Measurements from ENCODE around the gene PCMT1.
"Not testable (repeated sequence)": the region's sequence is repeated elsewhere in the genome, so short reads cannot be mapped to it uniquely, and the experiment has no call there.

The PCMT1 gene

GRCh38 chr6:149751239-149751638, 1.7 kb downstream of the PCMT1 start:
- DNase-seq: no peak

- DNase-seq: not testable (repeated sequence)
These were observed 2.4 kb downstream of the PCMT1 start for GRCh38 chr6:149751920-149752319.

- DNase-seq: no peak
These were observed 3.2 kb downstream of the PCMT1 start for GRCh38 chr6:149752600-149753373.

GRCh38 chr6:149753374-149753637, 3.8 kb downstream of the PCMT1 start:
- DNase-seq: not testable (repeated sequence)

- no peak for DNase-seq
These were observed 5.0 kb downstream of the PCMT1 start for GRCh38 chr6:149754548-149754947.

- DNase-seq: no peak
These were observed 6.0 kb downstream of the PCMT1 start for GRCh38 chr6:149755300-149756260.

- DNase-seq: no peak
These were observed 6.7 kb downstream of the PCMT1 start for GRCh38 chr6:149756261-149756636.

GRCh38 chr6:149761438-149761837, 11.9 kb downstream of the PCMT1 start:
- DNase-seq: no peak

GRCh38 chr6:149763866-149764265, 14.3 kb downstream of the PCMT1 start:
- DNase-seq: no peak

- DNase-seq: no peak
These were observed 16.7 kb downstream of the PCMT1 start for GRCh38 chr6:149766156-149766769.

- DNase-seq: no peak
These were observed 20.1 kb downstream of the PCMT1 start for GRCh38 chr6:149769676-149770075.

GRCh38 chr6:149771185-149771584, 21.6 kb downstream of the PCMT1 start:
- no peak for DNase-seq

- DNase-seq: no peak
These were observed 22.4 kb downstream of the PCMT1 start for GRCh38 chr6:149771925-149772324.

GRCh38 chr6:149777624-149778023, 28.1 kb downstream of the PCMT1 start:
- DNase-seq: no peak

- DNase-seq: no peak
These were observed 30.1 kb downstream of the PCMT1 start for GRCh38 chr6:149779644-149779963.

GRCh38 chr6:149781715-149782114, 32.2 kb downstream of the PCMT1 start:
- no peak for DNase-seq

- DNase-seq: no peak
These were observed 32.8 kb downstream of the PCMT1 start for GRCh38 chr6:149782337-149782736.

GRCh38 chr6:149783551-149783950, 34.0 kb downstream of the PCMT1 start:
- no peak for DNase-seq

GRCh38 chr6:149806127-149806526, 56.6 kb downstream of the PCMT1 start:
- DNase-seq: no peak

- DNase-seq: no peak
These were observed 60.3 kb downstream of the PCMT1 start for GRCh38 chr6:149809798-149810197.

- no peak for DNase-seq
These were observed 63.8 kb downstream of the PCMT1 start for GRCh38 chr6:149813351-149813750.

GRCh38 chr6:149815788-149816187, 66.2 kb downstream of the PCMT1 start:
- DNase-seq: no peak

GRCh38 chr6:149820506-149820905, 71.0 kb downstream of the PCMT1 start:
- DNase-seq: no peak

- no peak for DNase-seq
These were observed 72.0 kb downstream of the PCMT1 start for GRCh38 chr6:149821492-149821891.

All from amniotic stem cell (primary cell).